Stomach (tissue), 9 donors: ENCODE data around the gene STPG4. TPM values are rescaled to one million over a fixed set of nuclear protein-coding genes. Genes with fewer than 3 reads are reported as not detected.

Experiments
- DNase-seq, 2 donors: peaks; one replicate each; pipeline versions ENCODE4 v3.0.0 to v3.0.0-alpha.2; 2013 to 2019
- H3K27ac ChIP-seq, 5 donors: fragments of 200-600 bp in 4 of 5; sonication (generic) in 4 of 5; one replicate each; pipeline ENCODE4 v1.5.1; 2013 to 2019; ENCODE audit warnings: mild to moderate bottlenecking in 1 of 5, moderate library complexity in 1 of 5
- H3K27me3 ChIP-seq, 3 donors: fragments of 200-600 bp; sonication (generic); one replicate each; pipeline ENCODE4 v1.5.1; 2017 to 2019; ENCODE audit warnings: mixed run types in 1 of 3
- H3K36me3 ChIP-seq, 4 donors: fragments of 200-600 bp; sonication (generic); 1 replicate in 3 of 4; 2 replicates in 1 of 4; pipeline ENCODE4 v1.5.1; 2016 to 2019
- H3K4me1 ChIP-seq, 4 donors: fragments of 200-600 bp; sonication (generic); one replicate each; pipeline ENCODE4 v1.5.1; 2016 to 2019
- H3K4me3 ChIP-seq, 4 donors: fragments of 200-600 bp; sonication (generic) in 3 of 4; one replicate each; pipeline ENCODE4 v1.5.1; 2016 to 2019; ENCODE audit warnings: mild to moderate bottlenecking in 1 of 4
- H3K9me3 ChIP-seq, 4 donors: fragments of 200-600 bp; sonication (generic); one replicate each; pipeline ENCODE4 v1.5.1; 2016 to 2019
- EP300 ChIP-seq: sonication (generic); formaldehyde crosslinking; IDR thresholded peaks from one replicate; pipeline ENCODE4 v1.6.1; 2017; ENCODE audit warnings: antibody characterized with exemption
- POLR2A ChIP-seq, 4 donors: fragments of 450-650 bp; IDR thresholded peaks; one replicate each; pipeline ENCODE4 v1.6.1; 2016; ENCODE audit warnings: antibody characterized with exemption in 4 of 4, control low read depth in 2 of 4, mild to moderate bottlenecking in 1 of 4, moderate library complexity in 1 of 4
- POLR2AphosphoS5 ChIP-seq, 3 donors: sonication (generic); formaldehyde crosslinking; IDR thresholded peaks; one replicate each; pipeline ENCODE4 v1.6.1; 2016; ENCODE audit warnings: antibody characterized with exemption in 3 of 3
- whole genome bisulfite sequencing, 5 donors: extraction: QIAGEN DNeasy Blood & Tissue Kit in 3 of 5; methylation state at CpG; one replicate each; pipeline versions ENCODE4 v1.1.5 to v1.1.7; 2013 to 2018; 5-methylcytosine and 5-hydroxymethylcytosine counted together
- intact Hi-C: fragments of 100-400 bp; cut with DNase I; formaldehyde crosslinking; loops from one replicate; pipeline ENCODE4 v1.15.1; 2023; ENCODE audit warnings: low total_unique reads
- polyA plus RNA-seq, 3 donors: library from polyadenylated mRNA; stranded (reverse); fragments of 200-250 nt; gene quantifications; one replicate each; pipeline ENCODE4 v1.2.3, GENCODE V29; 2013
- total RNA-seq, 5 donors: library from RNA; depleted of rRNA; stranded (reverse); fragments of >200 nt; gene quantifications; one replicate each; pipeline versions ENCODE4 v1.1.0 to v1.2.3, GENCODE V29; 2014 to 2016
- TF ChIP-seq, protein P1 (sequence below), 7 experiments: fragments of 450-650 bp in 4 of 7; fragments of 200-600 bp in 3 of 7; sonication (generic) in 3 of 7; IDR thresholded peaks; one replicate each; pipeline ENCODE4 v1.5.1; 2016 to 2019; ENCODE audit warnings: antibody characterized with exemption in 7 of 7, control low read depth in 2 of 7, mild to moderate bottlenecking in 1 of 7
- donor health status: healthy with polysubstance abuse.
- donor health status: Bipolar disorder and iron deficiency.
- donor health status: healthy.

Gene STPG4
- total and polyA plus RNA-seq, 8 donors: not detected

- peak overlapping the region in 4 of 5 donors; percentile 82 to 87 (median 85) for H3K27ac ChIP-seq
- WGBS, 5 donors: 72 to 84% (median 79%) methylated on average over 8 to 9 of the region's 9 CpGs
- H3K9me3 ChIP-seq: no peaks in the 10 kb centered on the region
- H3K4me1 ChIP-seq: peaks cover 54 to 83% (median 73%) of the 10 kb centered on the region in 4 donors
- no peak overlapping the region for H3K4me3 ChIP-seq
- no peaks in the 10 kb centered on the region for H3K27me3 ChIP-seq
- H3K36me3 ChIP-seq: peaks cover 0 to 18% (median 12%) of the 10 kb centered on the region in 4 donors
- TF ChIP-seq, protein P1, sequence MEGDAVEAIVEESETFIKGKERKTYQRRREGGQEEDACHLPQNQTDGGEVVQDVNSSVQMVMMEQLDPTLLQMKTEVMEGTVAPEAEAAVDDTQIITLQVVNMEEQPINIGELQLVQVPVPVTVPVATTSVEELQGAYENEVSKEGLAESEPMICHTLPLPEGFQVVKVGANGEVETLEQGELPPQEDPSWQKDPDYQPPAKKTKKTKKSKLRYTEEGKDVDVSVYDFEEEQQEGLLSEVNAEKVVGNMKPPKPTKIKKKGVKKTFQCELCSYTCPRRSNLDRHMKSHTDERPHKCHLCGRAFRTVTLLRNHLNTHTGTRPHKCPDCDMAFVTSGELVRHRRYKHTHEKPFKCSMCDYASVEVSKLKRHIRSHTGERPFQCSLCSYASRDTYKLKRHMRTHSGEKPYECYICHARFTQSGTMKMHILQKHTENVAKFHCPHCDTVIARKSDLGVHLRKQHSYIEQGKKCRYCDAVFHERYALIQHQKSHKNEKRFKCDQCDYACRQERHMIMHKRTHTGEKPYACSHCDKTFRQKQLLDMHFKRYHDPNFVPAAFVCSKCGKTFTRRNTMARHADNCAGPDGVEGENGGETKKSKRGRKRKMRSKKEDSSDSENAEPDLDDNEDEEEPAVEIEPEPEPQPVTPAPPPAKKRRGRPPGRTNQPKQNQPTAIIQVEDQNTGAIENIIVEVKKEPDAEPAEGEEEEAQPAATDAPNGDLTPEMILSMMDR (IDR thresholded peaks at IDR 0.05): no peak
- no peak for TF ChIP-seq POLR2AphosphoS5 (IDR thresholded peaks at IDR 0.05)
- TF ChIP-seq POLR2A (IDR thresholded peaks at IDR 0.05): no peak
- no peak for TF ChIP-seq EP300
- intact Hi-C loops: no loop called here
- DNase-seq: peak; percentile 24 to 67
These were observed 82.3 kb downstream of the STPG4 start for GRCh38 chr2:47072728-47073191.

- Histone ChIP-seq H3K27ac (peak overlapping the region; percentile 60 to 87 (median 85)), H3K4me1 (peaks cover 51 to 83% (median 73%) of the 10 kb centered on the region in 4 donors), H3K9me3 (no peaks in the 10 kb centered on the region), H3K36me3 (peaks cover 0 to 18% (median 12%) of the 10 kb centered on the region in 4 donors), H3K27me3 (no peaks in the 10 kb centered on the region), H3K4me3 (no peak overlapping the region)
- intact Hi-C loops: no loop called here
- TF ChIP-seq POLR2A (IDR thresholded peaks at IDR 0.05) (no peak), POLR2AphosphoS5 (IDR thresholded peaks at IDR 0.05) (peak; percentile 10 to 38 (median 37))
- 71 to 85% (median 83%) methylated on average over 20 to 28 of the region's 28 CpGs for WGBS, 5 donors
- peak in 1 of 2 donors; percentile 94 for DNase-seq
These were observed 83.0 kb downstream of the STPG4 start for GRCh38 chr2:47072018-47072691.

DNA sequence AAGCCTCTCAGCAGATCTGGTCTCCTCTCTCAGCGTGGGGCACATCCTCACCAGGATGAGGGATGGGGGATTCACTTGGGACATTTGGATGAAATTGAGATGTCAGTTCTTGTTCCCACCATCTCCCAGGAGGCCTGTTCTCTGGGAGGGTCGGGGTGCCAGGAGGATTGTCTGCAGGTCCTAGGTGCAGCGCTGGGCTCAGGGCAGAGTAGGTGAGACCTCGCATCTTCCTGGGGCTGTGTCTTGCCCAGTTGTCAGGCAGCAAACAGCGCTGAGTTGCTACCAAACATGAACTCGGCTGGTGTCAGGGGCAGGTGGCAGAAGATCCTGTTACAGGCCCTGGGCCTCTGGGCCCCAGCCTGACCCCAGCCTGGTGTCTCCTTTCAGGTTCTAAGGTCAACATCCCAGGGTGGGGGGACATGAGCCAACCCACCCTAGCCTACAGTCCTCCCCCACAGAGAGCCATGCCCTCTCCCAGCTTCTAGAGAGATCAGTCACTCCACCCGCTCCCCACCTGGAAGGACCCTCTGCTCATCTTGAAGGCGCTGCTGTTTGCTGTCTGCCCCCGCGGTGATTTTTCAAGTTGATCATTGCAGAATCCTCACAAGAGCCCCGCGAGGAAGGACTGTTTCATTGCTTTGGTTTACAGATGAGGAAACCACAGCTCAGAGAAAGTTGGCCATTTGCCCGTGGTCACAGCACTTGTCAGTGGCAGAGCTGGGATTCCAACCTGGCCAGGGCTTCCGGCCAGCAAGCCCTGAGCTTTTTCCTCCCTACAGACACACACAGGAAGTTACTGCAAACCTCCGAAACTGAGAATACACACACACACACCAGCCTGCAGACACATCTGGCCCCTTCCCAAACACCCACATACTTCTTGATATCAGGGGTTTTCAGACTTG lies 83.9 kb downstream of the STPG4 start:
- intact Hi-C loops: no loop called here
- Histone ChIP-seq H3K9me3 (no peaks in the 10 kb centered on the region), H3K4me3 (no peak overlapping the region), H3K4me1 (peaks cover 46 to 79% (median 67%) of the 10 kb centered on the region in 4 donors), H3K27me3 (no peaks in the 10 kb centered on the region), H3K27ac (peak overlapping the region; percentile 60 to 87 (median 85)), H3K36me3 (peaks cover 0 to 18% (median 12%) of the 10 kb centered on the region in 4 donors)
- peak; percentile 63 to 75 for DNase-seq
- 65 to 82% (median 80%) methylated on average over 15 of the region's 15 CpGs for WGBS, 5 donors
- TF ChIP-seq POLR2AphosphoS5 (IDR thresholded peaks at IDR 0.05) (no peak), EP300 (no peak), POLR2A (IDR thresholded peaks at IDR 0.05) (no peak)

GRCh38 chr2:47070155-47070919 lies 84.8 kb downstream of the STPG4 start:
- no peaks in the 10 kb centered on the region for H3K9me3 ChIP-seq
- H3K27ac ChIP-seq: peak overlapping the region in 4 of 5 donors; percentile 82 to 87 (median 85)
- H3K27me3 ChIP-seq: no peaks in the 10 kb centered on the region
- TF ChIP-seq EP300: no peak
- TF ChIP-seq, protein P1 (IDR thresholded peaks at IDR 0.05): no peak
- no peak for TF ChIP-seq POLR2AphosphoS5 (IDR thresholded peaks at IDR 0.05)
- TF ChIP-seq POLR2A (IDR thresholded peaks at IDR 0.05): no peak
- intact Hi-C loops: no loop called here
- H3K36me3 ChIP-seq: peaks cover 0 to 18% (median 12%) of the 10 kb centered on the region in 4 donors
- no peak for DNase-seq
- peaks cover 55 to 79% (median 69%) of the 10 kb centered on the region in 4 donors for H3K4me1 ChIP-seq
- 69 to 84% (median 78%) methylated on average over 8 to 13 of the region's 13 CpGs for WGBS, 5 donors
- no peak overlapping the region for H3K4me3 ChIP-seq
